OCI-LY1 (cell line): ENCODE measurements around the gene TNFRSF21.

Experiments
- H2AFZ ChIP-seq: fragments of 200-600 bp; sonication (generic), shearing (Covaris generic); 2 replicates; pipeline ENCODE4 v1.6.0; 2014; ENCODE audit warnings: antibody characterized with exemption, mild to moderate bottlenecking, low read length
- H3F3A ChIP-seq: fragments of 200-600 bp; sonication (generic), shearing (Covaris generic); 2 replicates; pipeline ENCODE4 v1.6.0; 2014; ENCODE audit warnings: mild to moderate bottlenecking, antibody characterized with exemption, low read length, moderate library complexity; ENCODE audit not compliant: insufficient read depth
- H3K27ac ChIP-seq: fragments of 200-600 bp; sonication (generic); 2 replicates; pipeline ENCODE4 v1.5.1; 2014; ENCODE audit warnings: low read length, mixed run types, mild to moderate bottlenecking, low read depth; ENCODE audit not compliant: poor library complexity, severe bottlenecking
- H3K27me3 ChIP-seq: fragments of 200-600 bp; sonication (generic); 2 replicates; pipeline ENCODE4 v1.6.0; 2014; ENCODE audit warnings: antibody characterized with exemption, mild to moderate bottlenecking, low read length, moderate library complexity; ENCODE audit not compliant: insufficient read depth
- H3K36me3 ChIP-seq: fragments of 200-600 bp; sonication (generic); 2 replicates; pipeline ENCODE4 v1.6.1; 2014; ENCODE audit warnings: mild to moderate bottlenecking, antibody characterized with exemption, low read length, moderate library complexity, mixed read lengths; ENCODE audit not compliant: insufficient read depth
- H3K4me1 ChIP-seq: fragments of 200-600 bp; sonication (generic); 2 replicates; pipeline ENCODE4 v1.5.1; 2014; ENCODE audit warnings: mild to moderate bottlenecking, low read length, moderate library complexity; ENCODE audit not compliant: insufficient read depth, severe bottlenecking
- H3K4me2 ChIP-seq: fragments of 200-600 bp; sonication (generic), shearing (Covaris generic); 2 replicates; pipeline ENCODE4 v1.6.1; 2014; ENCODE audit warnings: low read length
- H3K4me3 ChIP-seq: fragments of 200-600 bp; sonication (generic); 2 replicates; pipeline ENCODE4 v1.5.1; 2014; ENCODE audit warnings: low read length, low read depth, mild to moderate bottlenecking, mixed read lengths; ENCODE audit not compliant: poor library complexity, severe bottlenecking
- H3K79me2 ChIP-seq: fragments of 200-600 bp; shearing (Covaris generic); 2 replicates; pipeline ENCODE4 v1.6.1; 2016; ENCODE audit warnings: mixed run types, low read length, mixed read lengths; ENCODE audit not compliant: insufficient read depth
- H3K9ac ChIP-seq: fragments of 200-600 bp; sonication (generic), shearing (Covaris generic); 2 replicates; pipeline ENCODE4 v1.6.1; 2014; ENCODE audit warnings: mild to moderate bottlenecking, low read length, mixed read lengths
- H3K9me2 ChIP-seq: fragments of 200-600 bp; sonication (generic), shearing (Covaris generic); 2 replicates; pipeline ENCODE4 v1.6.1; 2014; ENCODE audit warnings: low read depth, mild to moderate bottlenecking, low read length, mixed read lengths
- H3K9me3 ChIP-seq: fragments of 200-600 bp; shearing (Covaris generic); 2 replicates; pipeline ENCODE4 v1.6.1; 2014; ENCODE audit warnings: low read length, mixed read lengths
- H4K20me1 ChIP-seq: fragments of 200-600 bp; sonication (generic), shearing (Covaris generic); 2 replicates; pipeline ENCODE4 v1.6.0; 2016; ENCODE audit warnings: mild to moderate bottlenecking, low read length; ENCODE audit not compliant: insufficient read depth
- EZH2 ChIP-seq: fragments of 200-600 bp; sonication (generic), shearing (Covaris generic); IDR thresholded peaks from 2 replicates; pipeline ENCODE4 v1.8.0; 2017; ENCODE audit warnings: borderline replicate concordance, mixed run types, mild to moderate bottlenecking, antibody characterized with exemption, low read length, moderate library complexity, mixed read lengths
- TF ChIP-seq, protein P1 (sequence below): fragments of 200-600 bp; sonication (generic), shearing (Covaris generic); IDR thresholded peaks from 2 replicates; pipeline ENCODE4 v1.5.1; 2017; ENCODE audit warnings: mild to moderate bottlenecking, antibody characterized with exemption, low read length, moderate library complexity, mixed read lengths

The TNFRSF21 gene

DNA sequence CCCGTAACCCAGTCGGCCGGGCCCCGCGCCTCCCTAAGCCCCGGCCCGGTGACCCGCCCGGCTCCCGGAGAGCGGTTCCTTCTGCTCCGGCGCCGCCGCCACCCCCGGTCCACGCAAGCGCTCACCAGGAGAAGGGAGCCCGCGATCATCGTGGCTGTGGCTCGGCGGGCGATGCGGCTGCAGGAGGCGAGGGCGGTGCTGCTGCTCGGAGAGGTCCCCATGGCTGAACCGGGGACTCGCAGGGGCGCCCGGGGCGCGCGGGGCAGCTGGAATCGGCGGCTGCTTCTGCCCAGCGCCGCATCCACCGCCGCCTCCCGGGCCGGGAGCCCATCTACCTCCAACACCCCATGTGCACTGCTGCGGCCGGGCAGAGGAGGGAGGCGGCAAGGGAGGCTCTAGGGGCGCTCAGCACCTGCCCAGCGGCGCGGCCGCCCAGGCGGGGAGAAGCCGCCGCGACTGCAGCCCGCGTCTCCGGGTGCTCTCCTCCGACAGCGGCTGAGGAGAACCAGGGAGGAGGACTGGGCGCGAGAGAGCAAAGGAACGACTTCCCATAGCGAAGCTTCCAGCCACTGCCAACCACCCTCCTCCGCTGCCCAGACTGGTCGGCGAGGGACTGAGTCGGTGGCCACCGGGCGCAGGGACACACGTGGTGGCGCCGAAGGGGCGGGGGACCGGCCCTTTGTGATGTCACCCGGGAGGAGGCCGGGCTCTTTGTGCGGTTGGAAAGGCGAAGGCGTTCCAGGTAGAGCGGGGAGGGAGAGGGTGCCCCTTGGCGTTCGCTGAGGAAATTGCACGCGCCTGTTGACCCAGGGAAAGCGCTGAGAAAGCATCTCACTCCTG is at the start of gene TNFRSF21:
Gene TNFRSF21, minus strand, starts transcription at position 615 of the 840 bp plus-strand sequence. Its CDS starts 394 bp downstream, at position 221.
- Histone ChIP-seq H3K9me3 (no peaks in the 10 kb centered on the region), H3K4me3 (peak within 1 kb of the TSS; percentile 64), H3K9ac (peak within 1 kb of the TSS; percentile 39), H3K79me2 (no peaks in the 10 kb centered on the region), H3K27ac (no peak within 1 kb of the TSS), H3F3A (no peaks in the 10 kb centered on the region), H3K4me2 (peak within 1 kb of the TSS; percentile 71), H4K20me1 (no peaks in the 10 kb centered on the region), H3K27me3 (no peaks in the 10 kb centered on the region), H3K36me3 (no peaks in the 10 kb centered on the region), H3K9me2 (no peaks in the 10 kb centered on the region), H3K4me1 (peaks cover 10% of the 10 kb centered on the region), H2AFZ (no peak within 1 kb of the TSS)
- TF ChIP-seq EZH2: no peak
- TF ChIP-seq, protein P1, sequence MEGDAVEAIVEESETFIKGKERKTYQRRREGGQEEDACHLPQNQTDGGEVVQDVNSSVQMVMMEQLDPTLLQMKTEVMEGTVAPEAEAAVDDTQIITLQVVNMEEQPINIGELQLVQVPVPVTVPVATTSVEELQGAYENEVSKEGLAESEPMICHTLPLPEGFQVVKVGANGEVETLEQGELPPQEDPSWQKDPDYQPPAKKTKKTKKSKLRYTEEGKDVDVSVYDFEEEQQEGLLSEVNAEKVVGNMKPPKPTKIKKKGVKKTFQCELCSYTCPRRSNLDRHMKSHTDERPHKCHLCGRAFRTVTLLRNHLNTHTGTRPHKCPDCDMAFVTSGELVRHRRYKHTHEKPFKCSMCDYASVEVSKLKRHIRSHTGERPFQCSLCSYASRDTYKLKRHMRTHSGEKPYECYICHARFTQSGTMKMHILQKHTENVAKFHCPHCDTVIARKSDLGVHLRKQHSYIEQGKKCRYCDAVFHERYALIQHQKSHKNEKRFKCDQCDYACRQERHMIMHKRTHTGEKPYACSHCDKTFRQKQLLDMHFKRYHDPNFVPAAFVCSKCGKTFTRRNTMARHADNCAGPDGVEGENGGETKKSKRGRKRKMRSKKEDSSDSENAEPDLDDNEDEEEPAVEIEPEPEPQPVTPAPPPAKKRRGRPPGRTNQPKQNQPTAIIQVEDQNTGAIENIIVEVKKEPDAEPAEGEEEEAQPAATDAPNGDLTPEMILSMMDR: peak; percentile 87

GRCh38 chr6:47358440-47359225 is 48.9 kb upstream of the TNFRSF21 start:
- Histone ChIP-seq H3K9ac (no peak overlapping the region), H3K9me2 (no peaks in the 10 kb centered on the region), H3K9me3 (no peaks in the 10 kb centered on the region), H3K27ac (no peak overlapping the region), H3K4me1 (no peaks in the 10 kb centered on the region), H3K4me3 (no peak overlapping the region), H3F3A (no peaks in the 10 kb centered on the region), H3K27me3 (no peaks in the 10 kb centered on the region), H3K79me2 (no peaks in the 10 kb centered on the region), H3K4me2 (no peak overlapping the region), H2AFZ (no peak overlapping the region), H4K20me1 (no peaks in the 10 kb centered on the region), H3K36me3 (no peaks in the 10 kb centered on the region)
- no peak for TF ChIP-seq EZH2
- TF ChIP-seq, protein P1: no peak

- Histone ChIP-seq H3K27me3 (no peaks in the 10 kb centered on the region), H3K9ac (no peak overlapping the region), H3K4me3 (no peak overlapping the region), H3K4me2 (no peak overlapping the region), H3K36me3 (no peaks in the 10 kb centered on the region), H3K9me2 (no peaks in the 10 kb centered on the region), H4K20me1 (no peaks in the 10 kb centered on the region), H3K79me2 (no peaks in the 10 kb centered on the region), H3F3A (no peaks in the 10 kb centered on the region), H2AFZ (no peak overlapping the region), H3K27ac (no peak overlapping the region), H3K4me1 (no peaks in the 10 kb centered on the region), H3K9me3 (no peaks in the 10 kb centered on the region)
- no peak for TF ChIP-seq EZH2
- TF ChIP-seq, protein P1: no peak
Observed at GRCh38 chr6:47357827-47358226, 48.1 kb upstream of the TNFRSF21 start.
